Stimulated activated CD4-positive, alpha-beta T cell treated with anti-CD3 and anti-CD28 coated beads, TNF-alpha, amount 100 ng/mL, for 1 hour (primary cell): ENCODE measurements around the gene KRTAP1-4.
"Not testable (repeated sequence)": the region's sequence is repeated elsewhere in the genome, so short reads cannot be mapped to it uniquely, and the experiment has no call there.

ENCODE experiments used
- DNase-seq, 3 donors: peaks; one replicate each; pipeline ENCODE4 v3.0.0-alpha.2; 2020; ENCODE audit warnings: low read depth in 3 of 3, low spot score in 1 of 3

KRTAP1-4 gene

DNA sequence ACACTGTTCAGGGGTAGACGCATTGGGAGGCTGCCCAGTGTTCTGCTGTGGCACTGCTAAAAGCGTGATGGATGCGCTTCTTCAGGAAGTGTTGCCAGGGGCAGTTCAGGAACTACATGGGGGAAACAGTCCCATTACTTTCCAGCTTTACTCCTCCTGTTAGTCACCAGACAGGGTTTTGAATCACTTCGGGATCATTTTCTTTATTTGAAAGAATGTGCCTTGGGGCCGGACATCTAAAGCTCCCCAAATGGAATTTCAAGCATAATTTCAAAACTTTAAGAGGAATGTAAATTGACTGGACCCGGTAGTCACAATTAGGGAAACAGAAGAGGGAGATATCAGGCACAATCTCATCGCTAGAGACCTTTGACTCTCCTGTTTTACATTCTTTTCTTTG is 18.4 kb upstream of the KRTAP1-4 start:
- no peak for DNase-seq

DNA sequence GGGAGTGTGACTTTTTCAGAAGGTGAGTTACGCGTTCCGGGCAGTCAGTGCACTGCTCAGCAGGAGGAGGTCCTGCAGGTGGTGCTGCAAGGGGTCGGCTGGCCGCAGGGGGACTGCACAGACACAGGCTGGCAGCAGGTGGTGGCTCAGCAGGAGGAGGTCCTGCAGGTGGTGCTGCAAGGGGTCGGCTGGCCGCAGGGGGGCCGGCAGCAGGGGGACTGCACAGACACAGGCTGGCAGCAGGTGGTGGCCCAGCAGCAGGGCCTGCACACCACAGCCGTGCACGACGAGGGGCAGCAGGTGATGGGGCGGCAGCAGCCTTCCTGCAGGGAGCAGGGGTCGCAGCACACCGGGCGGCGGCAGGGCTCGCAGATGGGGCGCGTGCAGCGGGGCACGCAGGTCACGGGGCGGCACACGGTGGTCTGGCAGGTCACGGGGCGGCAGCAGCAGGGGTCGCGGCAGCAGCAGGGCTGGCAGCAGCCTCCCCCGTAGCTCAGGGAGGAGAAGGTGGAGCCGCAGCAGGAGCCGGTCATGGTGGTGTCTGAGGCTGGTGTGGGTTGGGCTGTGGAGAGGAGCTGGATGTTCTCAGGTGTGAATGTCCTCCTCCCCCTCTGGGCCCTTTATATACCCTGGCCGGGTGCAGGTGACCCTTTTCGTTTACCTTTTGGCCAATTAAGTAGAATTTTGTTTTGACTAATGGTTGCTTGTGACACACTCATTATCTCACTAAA is 16.9 kb upstream of the KRTAP1-4 start, which contains the start of gene KRTAP2-1:
KRTAP2-1 (minus strand) TSS at position 582 of the 731 bp plus-strand sequence; CDS start at position 533, 49 bp downstream.
- not testable (repeated sequence) for DNase-seq

DNA sequence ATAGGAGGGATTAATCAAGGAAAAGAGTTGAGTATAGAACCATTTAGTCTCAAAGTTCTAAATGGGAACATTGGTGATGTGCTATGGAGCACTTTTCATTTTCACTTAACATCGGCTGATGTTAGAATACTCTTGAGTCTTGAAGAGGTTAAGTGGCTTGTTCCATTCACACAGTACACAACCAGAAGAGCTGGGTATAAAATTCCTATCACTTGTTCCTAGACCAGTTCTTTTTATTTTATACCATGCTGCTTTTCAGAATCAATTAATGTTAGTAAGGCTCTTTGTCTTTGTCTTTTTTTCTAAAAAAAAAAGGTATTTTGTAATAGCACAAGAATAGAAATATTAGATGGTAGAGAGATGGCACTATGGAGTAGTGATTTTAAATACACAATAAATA is 13.0 kb upstream of the KRTAP1-4 start:
- DNase-seq, result no peak

DNA sequence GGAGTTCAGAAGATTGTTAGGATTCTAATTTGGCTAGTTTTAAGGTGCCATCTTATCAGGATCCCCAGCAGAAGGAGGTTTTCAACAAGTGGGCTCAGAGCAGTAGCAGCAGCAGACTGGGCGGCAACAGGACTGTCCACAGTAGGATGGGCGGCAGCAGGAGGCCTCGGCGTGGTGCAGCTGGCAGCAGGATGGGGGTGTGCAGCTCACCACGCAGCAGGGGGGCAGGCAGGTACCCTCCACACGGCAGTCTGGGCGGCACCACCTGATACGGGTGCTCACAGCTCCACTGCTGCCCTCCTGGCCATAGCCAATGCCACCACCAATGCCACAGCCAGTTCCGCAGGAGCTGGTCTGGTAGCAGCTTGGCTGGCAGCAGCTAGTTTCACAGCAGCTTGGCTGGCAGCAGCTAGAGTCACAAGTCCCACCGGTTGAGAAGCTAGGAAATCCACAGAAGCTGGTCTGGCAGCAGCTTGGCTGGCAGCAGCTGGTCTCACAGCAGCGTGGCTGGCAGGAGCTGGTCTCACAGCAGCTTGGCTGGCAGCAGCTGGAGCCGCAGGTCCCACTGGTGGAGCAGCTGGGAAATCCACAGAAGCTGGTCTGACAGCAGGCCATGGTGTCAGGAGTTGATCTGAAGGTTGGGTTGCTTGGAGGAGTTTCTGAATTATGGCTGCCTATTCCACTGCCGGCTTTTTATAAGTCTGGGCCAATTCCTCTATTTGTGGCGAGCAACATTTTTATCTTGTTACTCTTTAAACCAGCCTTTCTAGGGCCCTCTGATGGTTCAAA is 11.0 kb upstream of the KRTAP1-4 start, which contains the start of gene KRTAP1-1:
KRTAP1-1 (minus strand) TSS at position 668 of the 789 bp plus-strand sequence; CDS start at position 615, 53 bp downstream.
- DNase-seq, result not testable (repeated sequence)

DNA sequence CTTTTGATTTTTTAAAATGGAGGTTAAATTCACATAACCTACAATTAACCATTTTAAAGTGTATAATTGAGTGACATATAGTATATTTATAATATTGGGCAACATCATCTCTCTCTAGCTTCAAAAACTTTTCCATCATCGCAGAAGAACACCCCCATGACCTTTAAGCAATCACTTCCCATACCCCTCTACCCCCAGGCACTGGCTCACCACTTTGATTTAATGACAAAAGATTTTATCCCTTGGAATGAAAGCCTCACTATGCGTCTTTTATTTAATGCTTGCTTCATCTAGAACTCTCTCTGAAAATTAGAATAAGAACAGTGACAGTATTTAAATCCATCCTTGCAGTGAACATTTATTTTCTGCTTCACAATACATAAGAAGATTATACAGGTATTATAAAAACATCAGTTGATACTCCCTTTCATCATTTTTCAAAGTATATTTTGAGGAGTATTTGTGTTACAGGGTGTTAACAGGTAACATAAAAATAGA is 7.9 kb upstream of the KRTAP1-4 start:
- DNase-seq, result no peak

DNA sequence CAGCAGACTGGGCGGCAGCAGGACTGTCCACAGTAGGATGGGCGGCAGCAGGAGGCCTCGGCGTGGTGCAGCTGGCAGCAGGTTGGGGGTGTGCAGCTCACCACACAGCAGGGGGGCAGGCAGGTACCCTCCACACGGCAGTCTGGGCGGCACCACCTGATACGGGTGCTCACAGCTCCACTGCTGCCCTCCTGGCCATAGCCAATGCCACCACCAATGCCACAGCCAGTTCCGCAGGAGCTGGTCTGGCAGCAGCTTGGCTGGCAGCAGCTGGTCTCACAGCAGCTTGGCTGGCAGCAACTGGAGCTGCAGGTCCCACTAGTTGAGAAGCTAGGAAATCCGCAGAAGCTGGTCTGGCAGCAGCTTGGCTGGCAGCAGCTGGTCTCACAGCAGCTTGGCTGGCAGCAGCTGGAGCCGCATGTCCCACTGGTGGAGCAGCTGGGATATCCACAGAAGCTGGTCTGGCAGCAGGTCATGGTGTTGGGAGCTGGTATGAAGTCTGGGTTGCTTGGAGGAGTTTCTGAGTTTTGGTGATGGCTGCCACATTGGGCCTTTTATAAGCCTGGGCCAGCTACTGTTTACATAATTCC is 4.4 kb upstream of the KRTAP1-4 start, which contains the start of gene KRTAP1-3:
KRTAP1-3 (minus strand) TSS at position 529 of the 590 bp plus-strand sequence; CDS start at position 476, 53 bp downstream.
- not testable (repeated sequence) for DNase-seq

DNA sequence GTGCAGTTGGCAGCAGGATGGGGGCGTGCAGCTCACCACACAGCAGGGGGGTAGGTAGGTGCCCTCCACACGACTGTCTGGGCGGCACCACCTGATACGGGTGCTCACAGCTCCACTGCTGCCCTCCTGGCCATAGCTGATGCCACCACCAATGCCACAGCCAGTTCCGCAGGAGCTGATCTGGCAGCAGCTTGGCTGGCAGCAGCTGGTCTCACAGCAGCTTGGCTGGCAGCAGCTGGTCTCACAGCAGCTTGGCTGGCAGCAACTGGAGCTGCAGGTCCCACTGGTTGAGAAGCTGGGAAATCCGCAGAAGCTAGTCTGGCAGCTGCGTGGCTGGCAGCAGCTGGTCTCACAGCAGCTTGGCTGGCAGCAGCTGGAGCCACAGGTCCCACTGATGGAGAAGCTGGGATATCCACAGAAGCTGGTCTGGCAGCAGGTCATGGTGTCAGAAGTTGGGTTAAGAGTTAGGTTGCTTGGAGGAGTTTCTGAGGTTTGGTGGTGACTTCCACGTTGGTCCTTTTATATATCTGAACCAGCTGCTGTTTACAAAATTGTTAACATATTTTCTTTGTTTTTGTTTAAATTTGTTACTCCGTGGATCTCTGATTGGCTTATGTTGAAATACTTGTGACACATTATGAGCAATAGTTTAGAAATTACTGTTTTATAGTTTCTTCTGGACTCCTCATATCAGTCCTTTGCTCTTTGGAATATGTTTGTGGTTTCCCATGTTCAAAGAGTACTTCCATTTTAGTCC is 3.1 kb downstream of the KRTAP1-4 start, which contains the start of gene KRTAP1-5:
KRTAP1-5 (minus strand) TSS at position 494 of the 757 bp plus-strand sequence; CDS start at position 441, 53 bp downstream.
- DNase-seq, result no peak

DNA sequence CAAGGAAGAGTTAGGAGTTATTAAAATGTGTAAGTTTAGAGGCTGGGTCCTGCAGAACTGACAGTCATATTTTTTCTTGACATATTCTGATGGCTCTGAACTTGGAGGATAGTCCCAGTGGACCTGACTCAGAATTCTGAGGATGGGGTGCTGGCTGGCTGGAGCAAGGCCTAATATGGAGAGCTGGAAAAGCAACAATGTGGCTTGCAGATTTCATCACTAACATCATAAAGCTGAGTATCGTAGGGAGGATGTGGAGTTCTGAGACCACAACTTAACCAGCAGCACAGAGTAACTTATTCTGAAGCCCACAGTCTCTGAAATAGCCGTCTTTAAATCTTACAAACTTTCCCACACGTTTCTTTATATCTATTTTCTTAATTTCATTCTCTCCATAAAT is 5.3 kb downstream of the KRTAP1-4 start:
- DNase-seq, result no peak

DNA sequence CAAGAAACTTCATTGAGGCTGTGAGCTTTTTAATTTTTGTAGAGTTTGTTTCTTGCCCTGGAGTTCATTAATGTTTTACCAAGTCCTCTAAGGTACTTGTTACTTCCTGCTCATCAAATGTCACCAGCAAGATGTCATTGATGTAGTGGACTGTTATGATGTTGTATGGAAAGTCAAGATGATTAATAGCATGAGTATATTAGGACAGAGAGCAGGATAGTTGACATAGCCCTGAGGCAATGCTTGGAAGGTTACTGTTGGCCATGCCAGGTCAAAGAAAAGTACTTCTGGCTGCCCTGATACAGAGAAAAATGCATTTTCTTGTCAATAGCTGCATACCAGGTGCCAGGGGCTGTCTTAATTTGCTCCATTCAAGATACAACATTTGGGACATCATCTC is 9.7 kb downstream of the KRTAP1-4 start:
- no peak for DNase-seq

DNA sequence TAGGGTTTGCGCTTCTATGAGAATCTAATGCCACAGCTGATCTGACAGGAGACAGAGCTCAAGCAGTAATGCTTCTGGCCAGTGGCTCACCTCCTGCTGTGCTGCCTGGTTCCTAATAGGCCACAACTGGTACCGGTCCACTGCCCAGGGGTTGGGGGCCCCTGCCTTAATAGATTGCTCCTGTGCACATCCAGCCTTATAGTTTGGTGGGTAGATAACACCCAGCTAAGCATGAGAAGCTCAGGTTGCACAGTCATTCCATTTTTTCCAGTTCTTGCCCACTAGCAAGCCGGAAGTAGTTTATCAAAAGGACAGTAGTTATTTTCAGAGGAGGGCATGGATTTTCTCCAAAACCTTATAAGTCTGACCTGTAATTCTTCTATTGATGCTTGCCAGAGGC is 10.6 kb downstream of the KRTAP1-4 start:
- DNase-seq, result no peak

DNA sequence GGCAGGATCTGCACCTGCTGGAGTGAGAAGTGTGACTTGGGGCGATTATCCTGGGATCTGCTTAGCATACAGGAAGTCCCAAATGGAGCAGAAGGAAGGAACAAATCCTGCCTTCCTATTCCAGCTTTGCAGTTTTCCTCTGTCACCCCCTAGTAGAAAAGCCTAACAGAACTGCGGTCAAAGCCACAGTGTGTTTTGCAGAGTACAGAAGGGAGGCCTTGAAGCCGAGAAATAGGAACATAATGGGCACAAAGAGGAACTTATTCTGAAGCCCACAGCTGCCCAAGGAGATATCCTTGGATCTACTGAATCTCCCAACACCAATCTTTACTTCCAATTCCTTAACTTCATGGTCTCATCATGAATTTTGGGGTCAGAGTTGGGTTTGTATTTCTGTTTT is 11.5 kb downstream of the KRTAP1-4 start:
- no peak for DNase-seq

DNA sequence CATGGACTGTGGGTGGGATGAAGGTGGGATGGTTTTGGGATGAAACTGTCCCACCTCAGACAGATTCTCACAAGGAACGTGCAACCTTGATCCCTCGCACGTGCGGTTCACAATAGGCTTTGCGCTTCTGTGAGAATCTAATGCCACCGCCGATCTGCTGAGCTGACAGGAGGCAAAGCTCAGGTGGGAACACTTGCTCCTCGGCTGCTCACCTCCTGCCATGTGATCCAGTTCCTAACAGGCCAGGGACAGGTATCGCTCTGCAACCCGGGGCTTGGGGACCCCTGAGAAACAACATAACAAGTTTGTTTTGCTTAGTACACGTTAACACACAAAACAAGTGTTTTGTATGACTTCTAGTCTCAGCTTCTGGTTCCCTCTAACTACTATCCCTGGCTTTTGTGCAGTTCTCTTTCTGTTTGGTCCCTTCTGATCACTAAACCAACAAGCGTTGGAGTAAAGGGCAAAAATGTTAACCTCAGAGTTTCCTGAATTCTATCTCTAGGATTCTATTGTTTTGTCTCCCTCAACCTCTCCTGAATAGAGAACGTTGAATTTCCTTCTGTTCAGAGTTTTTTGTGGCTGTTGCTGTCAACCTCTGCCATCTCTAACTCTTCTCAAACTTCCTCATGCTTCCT is 13.3 kb downstream of the KRTAP1-4 start:
- no peak for DNase-seq

DNA sequence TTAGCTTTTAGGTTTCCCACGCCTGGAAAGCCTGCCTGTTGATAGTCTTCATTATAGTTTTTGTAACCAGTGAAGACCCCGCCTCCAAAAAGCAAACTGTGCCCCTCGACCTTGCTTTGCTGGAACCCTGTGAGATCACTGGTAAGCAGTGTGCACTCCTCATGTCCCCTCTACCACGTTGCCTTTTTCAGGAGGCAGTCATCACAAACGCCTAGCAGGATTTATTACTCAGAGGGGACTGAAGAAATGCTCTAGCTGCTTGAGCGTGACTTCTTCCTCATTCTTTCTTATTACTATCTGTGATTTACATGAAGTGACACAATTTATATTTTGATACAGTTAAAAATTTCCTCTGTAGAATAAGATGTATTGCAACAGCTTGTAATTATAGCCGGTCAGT is 14.5 kb downstream of the KRTAP1-4 start:
- DNase-seq, result no peak

DNA sequence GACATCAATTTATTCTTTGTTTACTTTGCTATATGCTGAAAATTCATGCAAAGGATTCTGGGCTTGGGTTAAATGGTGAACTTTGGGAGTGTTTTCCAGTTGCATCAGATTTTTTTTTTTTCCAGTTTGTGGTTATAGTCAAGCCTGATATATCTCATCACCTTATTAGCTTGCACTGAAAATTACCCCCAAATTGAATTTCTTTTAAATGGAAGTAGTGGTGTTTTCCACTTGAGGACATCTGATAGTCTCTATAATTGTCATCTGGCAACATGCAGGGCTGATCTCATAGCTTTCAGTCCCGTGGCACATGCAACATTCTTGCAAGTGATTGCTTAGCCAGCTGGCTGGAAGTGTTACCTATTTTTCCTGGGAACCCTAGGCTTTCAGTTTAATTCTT is 16.4 kb downstream of the KRTAP1-4 start:
- DNase-seq, result no peak

DNA sequence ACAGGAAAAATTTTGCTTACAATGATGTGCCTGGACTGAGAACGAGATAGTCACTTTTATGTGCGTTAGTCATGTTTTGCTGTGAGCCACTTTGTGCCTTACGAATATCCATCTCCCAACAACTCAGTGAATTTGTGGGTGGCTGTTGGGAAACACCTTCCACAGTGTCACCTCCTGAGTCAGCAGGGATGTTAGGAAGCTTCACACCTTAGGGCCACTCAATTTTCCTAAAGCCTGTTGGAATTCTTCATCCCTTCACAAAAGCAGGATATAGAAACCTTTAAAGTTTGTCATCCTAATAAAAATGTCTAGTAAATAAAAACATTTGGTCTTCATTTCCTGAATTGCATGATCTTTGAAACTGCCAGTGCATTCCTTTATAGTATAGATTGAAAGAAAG is 16.8 kb downstream of the KRTAP1-4 start:
- DNase-seq, result no peak

DNA sequence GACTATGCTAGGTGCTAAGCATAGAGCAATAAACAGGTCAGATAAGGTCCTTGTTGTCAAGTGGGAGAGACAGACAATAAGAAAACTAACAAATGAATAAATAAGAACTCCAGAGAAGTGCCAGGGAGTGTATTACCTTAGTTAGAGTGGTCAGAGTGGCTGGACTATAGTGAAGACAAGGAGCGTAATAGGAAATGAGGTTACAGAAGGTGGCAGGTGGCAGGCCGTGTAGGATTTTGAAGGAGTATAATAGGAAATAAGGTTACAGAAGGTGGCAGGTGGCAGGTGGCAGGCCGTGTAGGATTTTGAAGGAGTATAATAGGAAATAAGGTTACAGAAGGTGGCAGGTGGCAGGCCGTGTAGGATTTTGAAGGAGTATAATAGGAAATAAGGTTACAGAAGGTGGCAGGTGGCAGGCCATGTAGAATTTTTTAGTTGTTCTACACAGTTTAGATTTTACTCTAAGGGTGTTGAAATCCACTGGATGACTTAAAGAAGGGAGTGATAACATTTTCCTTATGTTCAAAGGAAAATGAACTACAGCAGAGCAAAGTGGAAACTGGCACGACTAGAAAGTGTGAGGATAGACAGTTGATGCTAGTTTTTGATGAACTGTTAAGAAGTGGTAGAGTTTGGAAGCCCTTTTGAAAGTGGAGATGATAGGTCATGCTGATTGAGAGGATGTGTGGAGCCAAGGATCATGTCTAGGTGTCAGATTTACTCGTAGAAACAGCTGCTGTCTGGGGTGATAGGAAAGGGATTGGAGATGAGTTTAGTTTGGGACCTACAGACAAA is 17.5 kb downstream of the KRTAP1-4 start:
- DNase-seq, result no peak

DNA sequence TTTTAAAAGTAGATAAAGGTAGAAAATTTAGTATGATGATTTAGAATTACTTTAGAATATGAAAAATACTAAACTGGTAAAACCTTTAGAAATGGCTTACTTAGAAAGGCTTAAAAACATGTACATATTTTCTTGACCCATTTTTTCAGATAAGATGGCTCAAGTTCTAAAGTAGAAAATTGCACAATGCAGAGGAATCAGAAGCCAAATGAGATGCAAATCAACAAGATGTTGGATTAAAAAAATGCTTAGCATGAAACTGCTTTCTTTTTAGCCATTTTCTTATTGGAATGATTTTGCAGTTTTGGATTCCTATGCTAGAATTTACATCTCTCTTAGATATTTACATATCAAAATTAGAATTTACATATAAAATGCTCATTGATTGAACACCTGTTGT is 19.6 kb downstream of the KRTAP1-4 start:
- DNase-seq, result no peak

DNA sequence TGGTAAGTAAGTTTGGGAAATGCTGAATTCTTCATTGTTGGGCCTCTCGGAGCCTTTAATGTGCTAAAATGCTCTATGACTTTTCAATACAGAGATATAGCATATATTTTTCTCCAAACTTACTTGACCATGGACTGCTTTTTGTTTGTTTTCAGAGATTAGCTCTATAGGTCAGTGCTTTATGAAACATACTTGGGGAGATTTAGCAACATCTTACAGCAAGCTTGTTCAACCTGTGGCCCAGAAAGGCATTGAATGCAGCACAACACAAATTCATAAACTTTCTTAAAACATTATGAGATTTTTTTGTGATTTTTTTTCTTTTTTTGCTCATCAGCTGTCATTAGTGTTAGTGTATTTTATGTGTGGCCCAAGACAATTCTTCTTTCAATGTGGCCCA is 20.1 kb downstream of the KRTAP1-4 start:
- no peak for DNase-seq

DNA sequence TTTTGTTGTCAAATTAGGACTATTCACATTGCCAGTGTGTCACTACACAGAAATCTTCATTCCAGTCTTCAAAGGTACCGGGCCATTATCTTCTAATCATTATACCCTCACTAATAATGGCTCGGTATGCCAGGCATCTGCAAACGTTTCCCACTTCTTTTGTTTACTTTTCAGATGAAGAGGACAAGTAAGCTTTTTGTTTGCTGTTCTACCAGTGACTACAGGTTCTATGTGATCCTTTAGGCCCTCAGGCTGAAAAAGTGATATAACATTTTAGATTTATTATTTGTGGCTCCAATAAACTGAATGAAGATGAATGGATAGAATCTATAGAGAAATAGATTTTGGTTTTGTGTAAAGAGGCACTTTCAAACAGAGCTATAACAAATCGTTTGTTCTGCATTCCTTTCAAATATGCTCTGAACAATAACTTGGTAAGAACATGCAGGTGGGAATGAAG is 20.7 kb downstream of the KRTAP1-4 start:
- no peak for DNase-seq
